Mesodermal cell (in vitro differentiated cells): ENCODE measurements around the gene NME9.

Source experiments
- H3K27ac ChIP-seq: 2 replicates; pipeline ENCODE4 v1.7.0; 2013; ENCODE audit warnings: mild to moderate bottlenecking, low read depth, low read length, moderate library complexity; ENCODE audit not compliant: severe bottlenecking
- H3K36me3 ChIP-seq: 2 replicates; pipeline ENCODE4 v1.7.1; 2013; ENCODE audit warnings: mild to moderate bottlenecking, low read length, moderate library complexity; ENCODE audit not compliant: control insufficient read depth, insufficient read depth
- H3K4me1 ChIP-seq: one replicate; pipeline ENCODE4 v1.7.1; 2013; ENCODE audit warnings: mild to moderate bottlenecking, low read length; ENCODE audit not compliant: insufficient read depth, control insufficient read depth, poor library complexity, severe bottlenecking
- H3K4me3 ChIP-seq: 2 replicates; pipeline ENCODE4 v1.7.0; 2013; ENCODE audit warnings: low read length, control low read depth, mild to moderate bottlenecking; ENCODE audit not compliant: insufficient read depth, poor library complexity, severe bottlenecking; ENCODE audit errors: extremely low read depth
- H3K9me3 ChIP-seq: 2 replicates; pipeline ENCODE4 v1.7.1; 2013; ENCODE audit warnings: mild to moderate bottlenecking, low read length, moderate library complexity; ENCODE audit not compliant: control insufficient read depth
- WGBS, 2 experiments: methylation state at CpG; one replicate each; pipeline ENCODE4 v1.1.5; 2013; ENCODE audit warnings: missing lambda C conversion rate in 2 of 2; ENCODE audit not compliant: insufficient coverage in 2 of 2; 5-methylcytosine and 5-hydroxymethylcytosine counted together

The NME9 gene

GRCh38 chr3:138282836-138283235 lies 46.8 kb downstream of the NME9 start:
- no peak overlapping the region for H3K4me3 ChIP-seq
- no peak overlapping the region for H3K27ac ChIP-seq

GRCh38 chr3:138281561-138281960 lies 48.1 kb downstream of the NME9 start:
- no peaks in the 10 kb centered on the region for H3K9me3 ChIP-seq
- 100% methylated on average over 2 of the region's 3 CpGs; no CpG with 5 or more reads in 1 of the 2 experiments for WGBS, 2 experiments
- H3K4me3 ChIP-seq: no peak overlapping the region
- no peak overlapping the region for H3K27ac ChIP-seq
- peaks cover 39% of the 10 kb centered on the region for H3K36me3 ChIP-seq
- H3K4me1 ChIP-seq: no peaks in the 10 kb centered on the region

More at GRCh38 chr3:138282836-138283235, 46.8 kb downstream of the NME9 start:
- no peaks in the 10 kb centered on the region for H3K9me3 ChIP-seq
- WGBS, 2 experiments: no CpG with 5 or more reads among the region's 2 CpGs
- no peaks in the 10 kb centered on the region for H3K4me1 ChIP-seq
- H3K36me3 ChIP-seq: peaks cover 50% of the 10 kb centered on the region

GRCh38 chr3:138271189-138271794 lies 58.4 kb downstream of the NME9 start:
- H3K9me3 ChIP-seq: no peaks in the 10 kb centered on the region
- H3K4me3 ChIP-seq: no peak overlapping the region
- WGBS, 2 experiments: 91 to 100% methylated on average over 2 of the region's 2 CpGs
- no peaks in the 10 kb centered on the region for H3K4me1 ChIP-seq
- H3K36me3 ChIP-seq: peaks cover 62% of the 10 kb centered on the region
- H3K27ac ChIP-seq: no peak overlapping the region

GRCh38 chr3:138270245-138270644 lies 59.4 kb downstream of the NME9 start:
- no peak overlapping the region for H3K4me3 ChIP-seq
- no peaks in the 10 kb centered on the region for H3K9me3 ChIP-seq
- no peaks in the 10 kb centered on the region for H3K4me1 ChIP-seq
- no peak overlapping the region for H3K27ac ChIP-seq
- H3K36me3 ChIP-seq: peaks cover 59% of the 10 kb centered on the region
- no CpG with 5 or more reads among the region's 2 CpGs for WGBS, 2 experiments

- Histone ChIP-seq H3K36me3 (peaks cover 43% of the 10 kb centered on the region), H3K9me3 (no peaks in the 10 kb centered on the region), H3K27ac (no peak overlapping the region), H3K4me1 (no peaks in the 10 kb centered on the region), H3K4me3 (no peak overlapping the region)
- WGBS, 2 experiments: no CpG with 5 or more reads among the region's 3 CpGs
These were observed 62.6 kb downstream of the NME9 start for GRCh38 chr3:138267083-138267482.

GRCh38 chr3:138265745-138266144 lies 63.9 kb downstream of the NME9 start:
- no peak overlapping the region for H3K4me3 ChIP-seq
- 94 to 100% methylated on average over 1 of the region's 1 CpG for WGBS, 2 experiments
- no peak overlapping the region for H3K27ac ChIP-seq
- H3K4me1 ChIP-seq: no peaks in the 10 kb centered on the region
- H3K36me3 ChIP-seq: peaks cover 40% of the 10 kb centered on the region
- no peaks in the 10 kb centered on the region for H3K9me3 ChIP-seq

GRCh38 chr3:138263104-138263503 lies 66.5 kb downstream of the NME9 start:
- WGBS, 2 experiments: 74 to 100% methylated on average over 1 to 2 of the region's 2 CpGs
- Histone ChIP-seq H3K27ac (no peak overlapping the region), H3K4me3 (no peak overlapping the region), H3K9me3 (no peaks in the 10 kb centered on the region), H3K36me3 (peaks cover 40% of the 10 kb centered on the region), H3K4me1 (no peaks in the 10 kb centered on the region)

- Histone ChIP-seq H3K4me1 (no peaks in the 10 kb centered on the region), H3K4me3 (no peak overlapping the region), H3K27ac (no peak overlapping the region), H3K9me3 (no peaks in the 10 kb centered on the region), H3K36me3 (peaks cover 29% of the 10 kb centered on the region)
- 100% methylated on average over 1 of the region's 1 CpG; no CpG with 5 or more reads in 1 of the 2 experiments for WGBS, 2 experiments
These were observed 69.0 kb downstream of the NME9 start for GRCh38 chr3:138260611-138261010.

- 96 to 97% methylated on average over 4 of the region's 4 CpGs for WGBS, 2 experiments
- H3K36me3 ChIP-seq: peaks cover 23% of the 10 kb centered on the region
- H3K27ac ChIP-seq: no peak overlapping the region
- H3K4me3 ChIP-seq: no peak overlapping the region
- H3K4me1 ChIP-seq: no peaks in the 10 kb centered on the region
- no peaks in the 10 kb centered on the region for H3K9me3 ChIP-seq
These were observed 70.5 kb downstream of the NME9 start for GRCh38 chr3:138259126-138259525.

GRCh38 chr3:138257986-138258385 lies 71.7 kb downstream of the NME9 start:
- Histone ChIP-seq H3K9me3 (no peaks in the 10 kb centered on the region), H3K4me3 (no peak overlapping the region), H3K36me3 (peaks cover 13% of the 10 kb centered on the region), H3K4me1 (no peaks in the 10 kb centered on the region), H3K27ac (no peak overlapping the region)
- WGBS, 2 experiments: 100% methylated on average over 1 of the region's 1 CpG; no CpG with 5 or more reads in 1 of the 2 experiments

- Histone ChIP-seq H3K9me3 (no peaks in the 10 kb centered on the region), H3K4me1 (no peaks in the 10 kb centered on the region), H3K27ac (no peak overlapping the region), H3K36me3 (peaks cover 12% of the 10 kb centered on the region), H3K4me3 (no peak overlapping the region)
- WGBS, 2 experiments: 86% methylated on average over 1 of the region's 1 CpG; no CpG with 5 or more reads in 1 of the 2 experiments
These were observed 73.6 kb downstream of the NME9 start for GRCh38 chr3:138256022-138256421.
